ENCODE data around the gene PRKAG2.
"Not testable (repeated sequence)": the region's sequence is repeated elsewhere in the genome, so short reads cannot be mapped to it uniquely, and the experiment has no call there.

PRKAG2 gene

GRCh38 chr7:151832656-151833055, 44.3 kb downstream of the PRKAG2 start:
- DNase-seq = no peak

GRCh38 chr7:151832138-151832537, 44.8 kb downstream of the PRKAG2 start:
- no peak for DNase-seq

GRCh38 chr7:151831606-151832005, 45.3 kb downstream of the PRKAG2 start:
- DNase-seq = no peak

- no peak for DNase-seq
Measured at GRCh38 chr7:151830121-151830830, 46.6 kb downstream of the PRKAG2 start.

GRCh38 chr7:151829707-151830106, 47.2 kb downstream of the PRKAG2 start:
- no peak for DNase-seq

GRCh38 chr7:151827620-151828019, 49.3 kb downstream of the PRKAG2 start:
- no peak for DNase-seq

- not testable (repeated sequence) for DNase-seq
Measured at GRCh38 chr7:151826316-151826715, 50.6 kb downstream of the PRKAG2 start.

- no peak for DNase-seq
Measured at GRCh38 chr7:151825721-151826120, 51.2 kb downstream of the PRKAG2 start.

- no peak for DNase-seq
Measured at GRCh38 chr7:151824373-151824933, 52.5 kb downstream of the PRKAG2 start.

- DNase-seq = no peak
Measured at GRCh38 chr7:151823566-151824372, 53.1 kb downstream of the PRKAG2 start.

GRCh38 chr7:151822541-151823181, 54.3 kb downstream of the PRKAG2 start:
- no peak for DNase-seq

- DNase-seq = no peak
Measured at GRCh38 chr7:151821806-151822540, 54.9 kb downstream of the PRKAG2 start.

GRCh38 chr7:151821226-151821625, 55.7 kb downstream of the PRKAG2 start:
- no peak for DNase-seq

- no peak for DNase-seq
Measured at GRCh38 chr7:151820491-151821105, 56.3 kb downstream of the PRKAG2 start.

GRCh38 chr7:151819866-151820265, 57.0 kb downstream of the PRKAG2 start:
- no peak for DNase-seq

- DNase-seq = no peak
Measured at GRCh38 chr7:151818674-151819519, 58.0 kb downstream of the PRKAG2 start.

- DNase-seq = no peak
Measured at GRCh38 chr7:151817981-151818673, 58.8 kb downstream of the PRKAG2 start.

- DNase-seq = no peak
Measured at GRCh38 chr7:151817315-151817690, 59.6 kb downstream of the PRKAG2 start.

GRCh38 chr7:151816562-151817314, 60.2 kb downstream of the PRKAG2 start:
- DNase-seq = no peak

- no peak for DNase-seq
Measured at GRCh38 chr7:151815419-151815818, 61.5 kb downstream of the PRKAG2 start.
